Stimulated activated CD8-positive, alpha-beta memory T cell treated with anti-CD3 and anti-CD28 coated beads, Interleukin-7, amount 100 ng/mL, for 1 hour (primary cell): ENCODE measurements around the gene SLIT3.
"Not testable (repeated sequence)": the region's sequence is repeated elsewhere in the genome, so short reads cannot be mapped to it uniquely, and the experiment has no call there.

Source experiments
- DNase-seq, 2 donors: peaks; one replicate each; pipeline ENCODE4 v3.0.0-alpha.2; 2020; ENCODE audit warnings: low read depth in 2 of 2

SLIT3 gene

DNA sequence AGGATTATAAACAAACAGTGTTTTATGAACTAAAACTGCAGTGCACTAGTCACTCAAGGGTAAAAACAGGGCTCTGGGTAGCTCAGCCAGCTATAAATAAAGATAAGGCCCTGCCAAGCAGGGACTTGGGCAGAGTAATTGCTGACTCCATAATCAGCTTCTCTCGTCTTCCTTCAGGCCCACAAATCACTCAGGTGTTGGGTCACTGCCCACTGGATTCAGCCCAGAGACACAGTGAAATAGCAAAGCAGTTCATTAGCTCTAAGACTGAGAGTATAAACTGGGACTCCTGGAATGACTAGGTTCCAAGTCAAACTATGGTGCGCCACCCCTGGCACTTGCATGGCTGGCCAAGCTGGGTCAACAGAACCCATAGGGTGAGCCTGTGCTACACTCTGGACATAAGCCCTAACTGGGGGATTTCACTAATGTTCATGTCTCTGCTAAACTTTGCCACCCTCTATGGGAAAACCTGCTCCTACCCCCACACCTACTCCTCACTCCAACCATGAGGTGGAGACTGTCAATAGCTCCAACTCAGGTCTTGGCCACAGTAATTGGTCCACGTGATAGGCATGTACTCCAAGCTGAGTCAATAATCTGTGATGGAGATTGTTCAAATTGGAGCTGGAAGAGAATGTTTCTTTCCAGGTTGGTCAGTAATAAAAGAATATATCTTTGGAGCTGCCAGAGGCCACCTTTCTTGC, 158.5 kb downstream of the SLIT3 start:
- no peak for DNase-seq

DNA sequence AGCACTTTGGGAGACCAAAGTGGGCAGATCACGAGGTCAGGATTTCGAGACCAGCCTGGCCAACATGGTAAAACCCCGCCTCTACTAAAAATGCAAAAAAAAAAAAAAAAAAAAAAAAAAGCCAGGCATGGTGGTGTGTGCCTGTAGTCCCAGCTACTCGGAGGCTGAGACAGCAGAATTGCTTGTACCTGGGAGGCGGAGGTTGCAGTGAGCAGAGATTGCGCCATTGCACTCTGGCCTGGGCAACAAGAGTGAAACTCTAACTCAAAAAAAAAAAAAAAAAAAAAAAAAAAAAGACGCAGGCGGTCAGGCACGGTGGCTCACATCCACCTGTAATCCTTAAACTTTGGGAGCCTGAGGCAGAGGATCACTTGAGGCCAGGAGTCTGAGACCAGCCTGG, 160.7 kb downstream of the SLIT3 start:
- DNase-seq: not testable (repeated sequence)

DNA sequence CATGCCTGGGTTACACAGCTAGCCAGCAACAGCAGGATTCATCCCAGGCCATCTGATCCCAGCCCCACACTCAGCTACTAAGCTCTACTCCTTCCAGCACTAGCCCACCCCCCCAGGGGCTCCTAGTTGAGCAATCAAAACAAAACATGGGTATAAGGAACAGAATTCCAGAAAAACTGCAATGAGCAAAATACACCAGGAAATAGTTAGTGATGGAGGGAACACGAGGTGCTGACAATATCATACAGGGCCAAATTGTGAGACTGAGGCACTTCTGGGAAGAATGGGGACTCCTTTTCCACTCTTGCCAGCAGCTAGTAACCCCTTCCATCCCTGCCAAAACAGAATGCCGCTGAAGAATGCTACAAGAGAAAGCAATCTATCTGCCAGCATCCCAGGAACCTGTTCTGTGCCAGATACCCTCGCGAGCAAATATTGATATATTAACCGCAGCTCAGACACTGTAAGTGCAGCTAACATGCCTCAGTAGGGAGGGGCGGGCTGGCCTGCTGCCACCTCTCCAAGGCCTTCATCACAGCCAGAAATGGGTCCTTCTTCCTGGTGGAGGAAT, 161.4 kb downstream of the SLIT3 start:
- no peak for DNase-seq

DNA sequence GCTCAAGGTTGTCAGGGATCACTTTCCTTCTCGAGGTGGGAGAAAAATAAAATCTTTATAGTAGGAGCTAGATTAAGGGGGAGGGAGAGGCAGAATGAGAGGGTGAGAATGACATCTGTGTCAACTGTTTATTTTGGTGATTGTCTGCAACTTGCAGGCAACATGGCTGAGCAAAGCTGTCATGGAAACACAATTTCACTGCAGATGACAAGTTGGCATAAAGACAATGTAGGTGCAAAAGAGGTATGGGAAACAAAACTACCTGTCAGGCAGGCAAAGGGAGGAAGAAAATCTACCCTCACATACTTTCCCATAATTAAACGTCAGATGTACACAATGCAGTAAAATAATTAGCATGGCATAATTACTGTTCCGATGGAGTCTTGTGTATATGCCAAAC, 167.4 kb downstream of the SLIT3 start:
- DNase-seq: no peak

DNA sequence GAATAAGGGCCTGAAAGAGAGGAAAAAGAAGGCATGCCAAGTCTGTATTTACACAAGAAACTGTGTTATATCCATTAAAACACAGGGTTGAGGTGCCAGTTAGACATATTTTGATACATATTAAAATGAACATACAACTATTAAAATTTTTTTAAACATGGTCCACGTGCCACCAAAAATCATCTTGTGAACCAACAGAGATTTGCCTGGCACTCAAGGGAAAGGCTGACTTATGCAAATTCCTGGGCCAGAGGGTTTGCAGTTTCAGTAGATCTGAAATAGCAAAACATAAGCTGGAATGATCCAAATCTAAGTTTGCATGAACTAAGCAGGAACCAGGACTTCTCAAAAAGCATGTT, 168.7 kb downstream of the SLIT3 start:
- no peak for DNase-seq

DNA sequence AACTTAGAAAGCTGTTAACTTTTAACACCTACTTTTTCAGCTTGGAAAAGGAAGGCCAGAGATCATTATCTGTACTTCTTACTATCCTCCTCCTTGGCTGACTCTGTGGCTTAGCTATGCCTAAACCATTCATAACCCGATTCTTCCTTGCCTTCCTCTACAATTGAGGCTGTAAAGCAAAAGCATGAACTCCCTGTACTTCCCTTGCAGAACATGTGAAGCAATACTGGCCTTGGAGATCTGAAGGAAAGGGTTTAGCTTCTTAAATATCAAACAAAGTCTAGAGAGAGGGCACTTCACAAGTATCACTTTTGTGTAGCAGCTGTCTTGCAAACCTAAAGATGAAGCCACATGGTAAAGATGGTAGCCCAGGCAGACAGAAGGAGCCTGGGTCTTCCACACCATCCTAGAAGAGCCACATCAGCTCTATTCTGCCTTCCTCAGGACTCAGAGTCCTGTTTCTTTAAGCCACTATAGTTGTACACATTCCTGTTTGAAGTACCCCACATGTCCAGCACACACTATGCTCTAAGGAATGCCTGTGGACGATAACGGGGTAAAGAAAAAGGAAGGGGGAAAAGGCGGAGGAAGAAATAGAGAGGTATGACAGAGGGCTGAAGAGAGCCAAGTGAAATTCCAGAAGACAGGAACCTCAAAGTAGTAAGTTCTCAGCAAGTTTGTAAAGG, 169.2 kb downstream of the SLIT3 start:
- DNase-seq: no peak

DNA sequence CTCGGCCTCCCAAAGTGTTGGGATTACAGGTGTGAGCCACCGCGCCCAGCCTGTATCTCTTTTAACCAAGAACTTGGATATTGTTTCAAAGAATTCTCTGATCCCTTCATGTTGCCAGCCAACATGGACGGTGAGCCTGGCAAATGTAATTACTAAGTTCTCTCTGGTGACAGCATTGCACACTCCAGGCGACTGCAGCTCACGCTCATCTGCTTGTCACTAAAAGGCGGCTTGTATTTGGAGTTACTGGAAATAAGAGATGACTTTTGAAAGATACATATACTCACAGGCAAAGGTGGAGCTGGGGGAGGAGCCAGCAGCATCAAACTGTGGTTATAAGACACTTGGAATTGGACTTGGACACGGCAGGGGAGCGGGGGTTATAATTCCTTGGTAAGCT, 172.3 kb downstream of the SLIT3 start:
- DNase-seq: no peak

DNA sequence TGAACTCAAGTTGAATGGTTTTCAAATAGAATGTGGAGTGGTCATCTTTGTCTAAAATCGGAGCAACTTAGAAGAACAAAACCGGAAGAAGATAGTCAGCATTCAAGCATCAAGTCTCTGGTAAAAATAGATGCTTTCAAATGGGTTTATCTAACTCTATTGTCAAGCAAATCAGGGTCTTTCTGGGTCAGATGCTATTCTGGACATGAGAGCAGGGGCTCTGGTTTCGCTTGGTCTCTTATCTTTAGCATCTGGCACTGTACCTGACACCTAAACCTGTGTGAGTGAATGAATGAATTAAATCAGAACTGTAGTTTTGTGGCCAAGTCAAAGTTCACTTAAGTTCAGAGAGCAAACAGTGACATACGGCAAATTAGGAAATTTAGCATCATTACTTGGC, 173.5 kb downstream of the SLIT3 start:
- DNase-seq: no peak

DNA sequence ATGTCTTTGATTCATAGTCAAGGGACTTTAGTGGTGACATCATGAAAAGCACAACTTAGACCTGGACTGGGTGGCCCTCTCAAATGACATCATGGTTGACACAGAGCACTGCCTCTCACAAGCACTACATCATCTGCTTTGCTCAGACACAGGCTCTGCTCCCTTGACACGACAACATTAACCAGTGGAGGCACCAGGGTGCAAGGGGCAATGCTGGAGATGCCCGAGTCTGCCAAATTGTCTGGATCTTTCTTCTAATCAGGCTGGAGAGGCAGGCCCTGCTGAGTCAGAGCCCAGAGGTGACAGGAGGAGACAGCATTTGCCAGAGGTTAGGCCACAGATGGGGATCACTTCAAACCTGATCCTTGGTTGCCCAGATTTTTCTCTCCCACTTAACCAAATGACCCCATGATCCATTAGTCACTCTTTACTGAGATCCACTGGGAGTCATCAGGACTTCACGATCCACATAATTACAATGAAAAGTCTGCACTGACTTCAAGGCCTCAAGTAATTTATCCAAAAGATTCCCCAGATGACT, 174.4 kb downstream of the SLIT3 start:
- no peak for DNase-seq

DNA sequence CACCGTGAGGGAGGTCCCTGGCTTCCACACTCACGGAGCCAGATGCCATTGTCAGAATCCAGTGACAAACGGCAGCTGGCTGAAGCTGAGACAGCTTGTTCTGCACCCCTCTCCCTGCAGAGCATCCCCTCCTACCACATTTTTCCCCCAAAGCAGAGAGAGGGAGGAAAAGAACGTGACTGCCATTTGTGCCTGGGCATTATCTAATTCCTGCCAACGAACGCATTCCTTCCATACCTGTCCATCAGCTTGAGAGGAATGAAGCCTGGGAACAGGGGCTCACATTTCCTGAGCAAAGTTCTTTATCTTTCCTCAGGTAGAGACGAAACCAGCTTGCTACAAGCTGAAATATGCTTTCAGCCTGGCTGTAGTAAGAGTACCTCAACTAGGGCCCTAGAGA, 175.4 kb downstream of the SLIT3 start:
- no peak for DNase-seq

DNA sequence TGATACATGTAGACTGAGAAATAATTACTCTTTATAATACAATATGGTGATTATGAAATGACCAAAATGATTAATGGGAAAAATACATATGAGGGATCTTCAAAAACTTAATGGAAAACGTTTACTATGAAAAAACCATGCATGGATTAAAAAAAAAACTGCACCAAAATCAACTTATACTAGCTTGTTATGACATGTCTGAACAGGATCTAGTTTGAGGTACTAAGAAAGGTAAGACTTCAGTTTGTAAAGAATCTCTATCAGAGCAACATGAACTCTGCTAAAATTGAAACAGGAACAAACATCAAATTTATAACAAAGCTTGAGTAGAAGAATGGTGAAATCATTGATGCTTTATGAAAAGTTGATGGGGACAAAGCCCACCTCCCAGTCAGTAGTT, 178.0 kb downstream of the SLIT3 start:
- no peak for DNase-seq

DNA sequence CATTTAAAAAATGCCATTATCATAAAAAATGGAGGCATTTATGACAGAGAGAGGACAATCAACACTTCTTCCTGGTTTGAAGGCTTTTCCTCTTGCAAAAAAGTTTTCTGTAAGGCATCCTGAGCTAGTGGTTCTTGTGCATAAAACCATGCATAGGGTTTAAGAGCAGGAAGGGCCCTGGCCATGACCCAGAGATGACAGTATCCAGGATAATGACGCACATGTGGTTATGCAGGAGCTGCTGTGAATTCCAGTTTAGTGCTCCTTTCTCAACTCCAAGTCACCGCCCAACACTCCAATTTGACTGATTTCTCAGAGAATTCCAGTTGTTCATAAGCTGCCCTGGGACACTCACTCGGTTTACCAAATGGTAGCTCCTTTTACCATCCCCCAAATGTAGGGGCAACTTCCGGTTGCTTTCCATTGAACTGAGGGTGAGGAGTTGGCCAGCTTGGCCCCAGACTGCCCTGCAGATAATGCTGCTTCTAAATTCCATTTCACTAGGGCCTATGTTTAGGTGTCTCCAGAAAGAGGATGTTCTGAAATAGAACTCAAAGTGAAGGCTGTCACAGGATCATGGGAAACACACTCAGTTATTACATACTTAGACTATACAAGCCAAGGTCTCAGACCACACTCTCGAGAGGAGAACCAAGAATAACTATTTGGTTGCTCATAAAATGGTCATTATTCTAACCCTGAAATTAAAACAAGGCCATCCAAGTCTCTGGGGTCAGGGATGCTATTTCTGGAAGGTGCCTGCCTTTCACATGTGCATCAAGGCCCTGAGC, 179.1 kb downstream of the SLIT3 start:
- no peak for DNase-seq

DNA sequence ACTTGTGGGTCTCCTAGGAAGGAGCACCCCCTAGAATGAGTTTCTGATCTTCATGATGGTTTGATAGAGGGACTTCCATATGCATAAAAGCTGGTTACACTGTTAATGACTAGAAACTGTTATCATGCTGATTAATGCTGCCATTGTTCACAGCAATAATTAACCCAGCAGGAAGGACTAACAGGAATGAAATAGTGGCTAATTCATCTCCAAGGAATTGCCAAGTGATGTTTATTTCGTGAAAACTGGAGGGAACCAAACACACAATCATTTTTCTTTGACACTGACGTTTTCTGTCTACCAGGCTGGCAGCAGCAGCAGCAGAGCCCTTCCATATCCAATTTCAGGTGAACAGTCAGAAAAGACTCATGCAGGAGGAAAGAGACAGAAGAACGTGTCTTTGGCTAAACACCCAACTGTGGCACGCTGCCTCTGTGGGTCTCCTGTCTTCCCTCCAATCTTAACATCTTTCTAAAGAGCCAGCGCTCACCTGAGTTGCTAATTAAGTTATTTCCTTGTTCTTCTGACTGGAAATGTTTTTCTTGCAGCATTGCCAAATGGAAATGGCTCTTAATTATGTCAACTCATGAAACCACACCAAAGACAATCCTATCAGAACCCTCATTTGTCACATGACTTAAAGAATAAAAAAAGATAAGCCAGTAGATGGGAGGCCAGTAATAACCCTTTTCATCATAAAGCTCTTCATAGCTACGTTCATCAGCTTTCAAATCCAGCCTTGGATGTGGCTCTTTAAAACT, 181.5 kb downstream of the SLIT3 start:
- DNase-seq: no peak

DNA sequence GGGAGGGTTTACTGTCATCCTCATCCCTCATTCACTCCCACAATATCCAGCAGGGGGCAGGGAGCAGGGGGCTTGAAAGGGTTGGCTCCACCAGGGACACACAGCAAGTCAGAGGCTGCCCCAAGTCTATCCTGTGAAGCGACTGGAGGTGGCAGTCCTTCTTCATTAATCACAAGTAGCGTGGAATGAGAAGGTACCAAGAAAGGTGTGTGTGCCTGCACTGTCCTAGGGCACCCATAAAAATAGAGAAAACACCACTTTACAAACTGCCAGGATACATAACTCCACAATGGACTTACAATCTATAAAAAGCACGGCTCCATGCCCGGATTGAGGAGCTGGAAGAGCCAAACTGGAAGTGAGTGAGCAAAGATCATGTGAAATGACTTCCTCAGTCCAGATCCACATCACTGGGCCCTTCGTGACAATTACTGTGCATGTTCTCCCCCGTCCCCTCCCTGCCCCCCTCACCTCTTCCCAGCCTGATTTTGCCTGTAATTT, 183.9 kb downstream of the SLIT3 start:
- no peak for DNase-seq

DNA sequence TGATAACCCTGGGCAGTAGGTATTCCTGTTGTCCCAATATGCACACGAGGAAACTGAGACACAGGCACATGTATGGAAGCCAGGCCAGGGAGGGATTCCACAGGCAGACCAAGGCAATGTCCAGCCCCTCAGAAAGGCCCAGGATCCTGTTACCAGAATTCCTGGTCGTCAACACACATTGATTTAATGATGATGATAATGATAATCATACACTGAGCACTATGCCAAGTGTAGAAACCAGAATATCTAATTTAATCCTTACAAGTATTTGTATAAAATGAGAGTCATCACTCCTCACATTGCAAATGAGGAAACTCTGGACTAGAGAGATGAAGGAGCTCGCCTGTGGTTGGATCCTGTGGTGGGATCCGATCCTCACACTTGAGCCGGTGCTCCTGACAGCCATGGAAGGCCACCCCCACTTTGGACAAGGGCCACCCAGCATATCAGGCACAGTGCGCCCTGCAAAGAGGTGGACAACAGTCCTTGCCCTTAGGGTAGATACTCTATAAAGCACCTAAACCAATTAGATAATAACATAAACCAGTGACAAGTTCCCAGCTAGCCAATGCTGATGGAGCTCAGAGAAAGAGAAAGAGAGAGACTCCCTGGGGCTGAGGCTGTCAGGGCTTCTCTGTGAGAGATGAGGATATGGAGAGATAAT, 185.3 kb downstream of the SLIT3 start:
- DNase-seq: no peak

DNA sequence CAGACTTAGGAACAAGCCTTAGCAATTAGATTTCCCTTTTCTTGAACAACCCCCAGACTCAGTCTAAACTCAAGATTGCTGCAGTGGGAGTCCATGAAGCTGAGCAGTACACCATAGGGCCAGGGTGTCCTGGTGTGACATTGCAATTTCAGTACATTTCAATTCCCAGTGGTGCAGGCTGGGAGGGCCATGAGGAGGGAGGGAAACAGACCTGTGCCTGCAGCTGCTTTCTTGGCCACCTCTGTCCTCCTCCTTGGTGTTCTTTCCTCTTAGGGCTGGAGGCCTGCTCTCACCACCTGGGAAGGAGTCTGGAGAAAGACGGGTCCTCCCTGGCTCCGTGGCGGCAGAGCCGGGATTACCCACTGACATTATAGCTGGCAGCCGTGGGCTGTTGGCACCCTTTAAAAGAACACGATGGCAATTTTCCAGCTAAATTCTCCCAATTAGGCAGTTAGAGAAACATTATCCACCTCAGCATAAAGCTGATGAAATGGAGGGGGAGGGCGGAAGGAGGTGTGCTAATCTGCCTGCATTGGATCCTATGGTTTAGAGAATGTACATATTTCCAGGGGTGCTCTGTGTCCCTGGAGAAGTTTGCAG, 186.4 kb downstream of the SLIT3 start:
- no peak for DNase-seq

DNA sequence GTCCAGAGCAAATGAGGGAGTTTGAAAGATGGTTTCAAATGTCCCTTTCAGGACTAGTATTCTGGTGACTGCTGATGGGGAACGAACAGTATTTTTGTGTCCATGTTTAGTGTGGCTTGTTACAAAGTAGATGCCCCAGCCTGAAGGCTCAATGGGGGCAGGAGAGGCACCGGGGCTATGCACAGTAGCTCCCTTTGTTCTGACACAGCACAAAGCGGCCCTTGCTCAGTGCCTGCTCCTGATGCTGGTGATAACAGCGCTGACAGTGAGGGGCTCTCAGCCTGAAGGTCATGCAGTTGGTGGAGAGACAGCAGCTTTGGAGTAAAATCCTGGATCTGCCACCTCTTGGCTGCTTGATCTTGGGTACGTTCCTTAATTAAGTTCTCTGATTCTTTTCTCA, 188.9 kb downstream of the SLIT3 start:
- DNase-seq: no peak

DNA sequence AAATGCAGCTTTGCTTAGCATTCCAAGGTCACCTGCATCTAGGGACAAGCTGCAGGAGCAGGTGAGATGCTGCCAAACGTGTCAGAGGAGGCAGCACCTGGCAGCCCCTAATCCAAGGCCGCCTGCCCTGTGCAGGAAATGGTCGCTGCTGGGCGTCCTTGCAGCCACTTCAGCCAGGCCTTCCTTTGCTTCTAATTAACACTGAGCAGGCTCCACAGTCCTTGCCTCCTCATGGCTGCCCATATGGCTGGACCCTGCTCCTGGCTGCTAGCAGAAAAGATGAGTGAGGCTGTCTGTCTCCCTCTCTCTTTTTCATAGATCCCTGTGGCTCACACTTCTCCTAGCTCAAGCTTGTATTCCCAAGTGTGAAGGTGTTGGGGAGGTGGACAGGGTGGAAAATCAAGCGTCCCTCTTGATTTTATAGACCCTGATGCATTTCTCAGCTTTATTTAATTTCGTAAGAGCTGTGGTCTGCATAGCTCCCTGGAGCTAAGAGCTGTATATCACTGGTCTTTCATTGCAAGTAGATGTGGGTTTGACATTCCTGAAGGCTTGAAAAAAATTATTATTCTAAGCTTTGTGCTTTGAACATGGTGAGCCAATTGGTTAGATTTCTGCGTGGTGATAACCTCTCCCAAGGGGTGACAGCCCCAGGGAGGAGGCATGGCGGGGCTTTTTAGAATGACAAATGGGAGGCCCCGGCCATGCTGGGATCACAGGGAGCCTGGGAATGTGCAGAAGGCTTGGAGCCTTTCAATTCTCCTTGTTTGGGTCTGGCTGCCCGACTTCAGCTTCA, 193.8 kb downstream of the SLIT3 start:
- DNase-seq: no peak

DNA sequence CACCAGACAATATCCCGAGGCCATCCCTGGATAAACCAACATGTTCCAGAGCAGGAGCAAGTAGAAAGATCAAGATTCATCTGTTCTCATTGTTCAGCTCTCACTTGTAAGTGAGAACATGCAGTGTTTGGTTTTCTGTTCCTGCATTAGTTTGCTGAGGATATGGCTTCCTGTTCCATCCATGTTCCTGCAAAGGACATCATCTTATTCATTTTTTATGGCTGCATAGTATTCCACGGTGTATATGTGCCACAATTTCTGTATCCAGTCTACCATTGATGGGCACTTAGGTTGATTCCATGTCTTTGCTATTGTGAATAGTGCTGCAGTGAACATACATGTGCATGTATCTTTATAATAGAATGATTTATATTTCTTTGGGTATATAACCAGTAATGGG, 195.4 kb downstream of the SLIT3 start:
- not testable (repeated sequence) for DNase-seq
